ENCODE results near the gene TARS2.

GRCh38 chr1:150477733-150478132, 9.5 kb upstream of the TARS2 start:
- TF ChIP-seq CTCF (conservative IDR thresholded peaks at IDR 0.05) (no peak), EZH2 (IDR thresholded peaks at IDR 0.05; ENCODE audit: low read depth) (no peak)
